Endothelial cell of umbilical vein (primary cell): ENCODE measurements around the gene C11orf24. TPM values are rescaled to one million over a fixed set of nuclear protein-coding genes. Genes with fewer than 3 reads are reported as not detected.

ENCODE experiments used
- BruUV-seq: library from RNA; stranded (reverse); fragments of 400-500 nt; replicated peaks from 2 replicates; lab custom pipeline; 2021; lab: Mats Ljungman, UMichigan
- CTCF ChIA-PET: fragments of 300-600, 350-600 bp; sonication (Branson Sonifier 250); formaldehyde crosslinking; loops from one replicate; lab custom pipeline; 2021; ENCODE audit warnings: antibody characterized with exemption, inconsistent platforms; lab: Charles Lee
- POLR2A ChIA-PET: fragments of 300-600, 350-600 bp; sonication (Branson Sonifier 250); formaldehyde crosslinking; loops from one replicate; lab custom pipeline; 2021; ENCODE audit warnings: antibody characterized with exemption, inconsistent platforms; lab: Charles Lee
- DNase-seq: peaks from one replicate; pipeline ENCODE4 v3.0.0-alpha.2; 2011; ENCODE audit warnings: low read depth, low spot score
- FAIRE-seq: peaks from 2 replicates; lab custom pipeline; 2011; peaks lifted over from hg19 to GRCh38; lab: Jason Lieb, UNC
- H2AFZ ChIP-seq: 2 replicates; pipeline ENCODE4 v1.6.0; 2012; ENCODE audit warnings: low read depth, low read length, control low read depth, inconsistent platforms
- H3K27ac ChIP-seq: 2 replicates; pipeline ENCODE4 v1.5.1; 2011; ENCODE audit warnings: low read depth, mild to moderate bottlenecking, control low read depth, low read length, moderate library complexity; ENCODE audit not compliant: insufficient read depth
- H3K27me3 ChIP-seq, 2 experiments: 2 replicates each; pipeline versions ENCODE4 v1.6.0 to v1.6.1; 2011; ENCODE audit warnings: low read length in 2 of 2, mixed read lengths in 1 of 2; ENCODE audit not compliant: control insufficient read depth in 2 of 2, insufficient read depth in 2 of 2
- H3K36me3 ChIP-seq, 2 experiments: 2 replicates in 1 of 2; 3 replicates in 1 of 2; pipeline ENCODE4 v1.5.1; 2011; ENCODE audit warnings: low read length in 2 of 2, mild to moderate bottlenecking in 1 of 2, moderate library complexity in 1 of 2; ENCODE audit not compliant: control insufficient read depth in 2 of 2, insufficient read depth in 2 of 2; ENCODE audit errors: extremely low read depth in 1 of 2
- H3K4me1 ChIP-seq: 3 replicates; pipeline ENCODE4 v1.5.1; 2011; ENCODE audit warnings: mild to moderate bottlenecking, low read length; ENCODE audit not compliant: control insufficient read depth, insufficient read depth; ENCODE audit errors: extremely low read depth
- H3K4me2 ChIP-seq: 2 replicates; pipeline ENCODE4 v1.6.1; 2011; ENCODE audit warnings: low read length, control low read depth, mixed read lengths; ENCODE audit not compliant: insufficient read depth
- H3K4me3 ChIP-seq, 3 experiments: fragments of 200-600 bp in 1 of 3; sonication (generic), shearing (Covaris generic) in 1 of 3; replicated peaks in 1 of 3; 2 replicates each; pipeline ENCODE4 v1.5.1; 2011 to 2016; ENCODE audit warnings: control low read depth in 3 of 3, low read length in 3 of 3, mild to moderate bottlenecking in 2 of 3, inconsistent platforms in 1 of 3, low read depth in 1 of 3, moderate library complexity in 1 of 3; ENCODE audit not compliant: insufficient read depth in 1 of 3
- H3K79me2 ChIP-seq: 2 replicates; pipeline ENCODE4 v1.6.0; 2012; ENCODE audit warnings: low read length, inconsistent platforms; ENCODE audit not compliant: control insufficient read depth, insufficient read depth
- H3K9ac ChIP-seq: replicated peaks from 2 replicates; pipeline ENCODE3; 2011; ENCODE audit warnings: low read length, control low read depth; ENCODE audit not compliant: insufficient read depth; ENCODE audit errors: extremely low read depth
- H3K9me1 ChIP-seq: replicated peaks from 3 replicates; pipeline ENCODE4 v1.6.0; 2011; ENCODE audit warnings: mild to moderate bottlenecking, low read length; ENCODE audit not compliant: control insufficient read depth, insufficient read depth; ENCODE audit errors: extremely low read depth
- H3K9me3 ChIP-seq: replicated peaks from 2 replicates; pipeline ENCODE4 v1.5.1; 2012; ENCODE audit warnings: low read length, inconsistent platforms; ENCODE audit not compliant: control insufficient read depth, insufficient read depth
- H4K20me1 ChIP-seq: replicated peaks from 2 replicates; pipeline ENCODE3; 2011; ENCODE audit warnings: mild to moderate bottlenecking, low read length; ENCODE audit not compliant: control insufficient read depth, insufficient read depth; ENCODE audit errors: extremely low read depth
- EZH2 ChIP-seq: IDR thresholded peaks from 2 replicates; pipeline ENCODE4 v1.6.1; 2012; ENCODE audit warnings: borderline replicate concordance, low read depth, mild to moderate bottlenecking, moderate library complexity, low read length, inconsistent platforms; ENCODE audit not compliant: severe bottlenecking
- FOS ChIP-seq: IDR thresholded peaks from 2 replicates; pipeline ENCODE4 v1.6.1; 2011; ENCODE audit warnings: mild to moderate bottlenecking, low read length, moderate library complexity, borderline replicate concordance; ENCODE audit not compliant: insufficient read depth
- GATA2 ChIP-seq: IDR thresholded peaks from 2 replicates; pipeline ENCODE4 v1.7.0; 2011; ENCODE audit warnings: low read depth, mild to moderate bottlenecking, moderate library complexity, mixed read lengths, low read length; ENCODE audit not compliant: insufficient read length, insufficient read depth
- JUN ChIP-seq: IDR thresholded peaks from 2 replicates; pipeline ENCODE4 v1.6.1; 2011; ENCODE audit warnings: borderline replicate concordance, low read depth; ENCODE audit not compliant: insufficient read length, insufficient read depth
- MAX ChIP-seq: IDR thresholded peaks from 2 replicates; pipeline ENCODE4 v1.6.1; 2011; ENCODE audit not compliant: insufficient read depth, insufficient read length
- MYC ChIP-seq: IDR thresholded peaks from one replicate; pipeline ENCODE4 v1.6.1; 2011; ENCODE audit warnings: mild to moderate bottlenecking, low read depth, low read length
- POLR2A ChIP-seq: IDR thresholded peaks from 2 replicates; pipeline ENCODE4 v1.6.1; 2012; ENCODE audit warnings: low read depth, mild to moderate bottlenecking, control low read depth, low read length
- POLR2AphosphoS5 ChIP-seq: IDR thresholded peaks from 2 replicates; pipeline ENCODE4 v1.6.1; 2012; ENCODE audit warnings: low read depth, mild to moderate bottlenecking, control low read depth, low read length, moderate library complexity; ENCODE audit not compliant: insufficient read depth
- dilution Hi-C: fragments of 300-500 bp; cut with MboI; formaldehyde crosslinking; loops from one replicate; pipeline ENCODE4 v1.15.0; 2019; ENCODE audit warnings: low sequenced_read_pairs; ENCODE audit not compliant: extremely low pct_ligation_motif_present
- intact Hi-C: fragments of 100-400 bp; cut with micrococcal nuclease; formaldehyde crosslinking; loops from one replicate; pipeline ENCODE4 v1.10.0; 2022
- polyA plus RNA-seq, 4 experiments: library from polyadenylated mRNA; depleted of rRNA in 3 of 4; stranded (reverse) in 3 of 4; unstranded in 1 of 4; fragments of >200 nt; gene quantifications; 2 replicates each; pipeline versions ENCODE4 v1.2.1 to v1.2.3, GENCODE V29; 2011 to 2012; ENCODE audit warnings: missing spikeins in 1 of 4
- total RNA-seq: library from RNA; stranded (reverse); gene quantifications from 2 replicates; pipeline ENCODE4 v1.2.3, GENCODE V29; 2021
- TF ChIP-seq, protein P1 (sequence below), 2 donors: IDR thresholded peaks; 1 replicate in 1 of 2; 2 replicates in 1 of 2; pipeline ENCODE4 v1.5.1; 2011; ENCODE audit warnings: low read length in 2 of 2, mild to moderate bottlenecking in 2 of 2, moderate library complexity in 2 of 2, control low read depth in 1 of 2, inconsistent platforms in 1 of 2, low read depth in 1 of 2; ENCODE audit not compliant: insufficient read depth in 1 of 2; ENCODE audit errors: extremely low read depth in 1 of 2

Gene C11orf24
- total and polyA plus RNA-seq, 2 donors (not counting 3 experiments of a cell fraction or from before 2014, with no cell fraction given) = 26.4 to 34.1 TPM

- no peaks in the 10 kb centered on the region for H3K9me3 ChIP-seq
- peaks cover 31% of the 10 kb centered on the region for H3K79me2 ChIP-seq
- dilution Hi-C loops = no loop called here
- H2AFZ ChIP-seq = no peak overlapping the region
- DNase-seq = no peak
- TF ChIP-seq EZH2 = no peak
- TF ChIP-seq, protein P1, sequence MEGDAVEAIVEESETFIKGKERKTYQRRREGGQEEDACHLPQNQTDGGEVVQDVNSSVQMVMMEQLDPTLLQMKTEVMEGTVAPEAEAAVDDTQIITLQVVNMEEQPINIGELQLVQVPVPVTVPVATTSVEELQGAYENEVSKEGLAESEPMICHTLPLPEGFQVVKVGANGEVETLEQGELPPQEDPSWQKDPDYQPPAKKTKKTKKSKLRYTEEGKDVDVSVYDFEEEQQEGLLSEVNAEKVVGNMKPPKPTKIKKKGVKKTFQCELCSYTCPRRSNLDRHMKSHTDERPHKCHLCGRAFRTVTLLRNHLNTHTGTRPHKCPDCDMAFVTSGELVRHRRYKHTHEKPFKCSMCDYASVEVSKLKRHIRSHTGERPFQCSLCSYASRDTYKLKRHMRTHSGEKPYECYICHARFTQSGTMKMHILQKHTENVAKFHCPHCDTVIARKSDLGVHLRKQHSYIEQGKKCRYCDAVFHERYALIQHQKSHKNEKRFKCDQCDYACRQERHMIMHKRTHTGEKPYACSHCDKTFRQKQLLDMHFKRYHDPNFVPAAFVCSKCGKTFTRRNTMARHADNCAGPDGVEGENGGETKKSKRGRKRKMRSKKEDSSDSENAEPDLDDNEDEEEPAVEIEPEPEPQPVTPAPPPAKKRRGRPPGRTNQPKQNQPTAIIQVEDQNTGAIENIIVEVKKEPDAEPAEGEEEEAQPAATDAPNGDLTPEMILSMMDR (IDR thresholded peaks at IDR 0.05; ENCODE audit: extremely low read depth in 1 of 2, insufficient read depth in 1 of 2, low read depth in 1 of 2, low read length in 2 of 2) = no peak
- no peak for TF ChIP-seq POLR2AphosphoS5
- no peak for TF ChIP-seq FOS
- TF ChIP-seq MAX = no peak
- TF ChIP-seq POLR2A = no peak
- no peak for TF ChIP-seq GATA2
- TF ChIP-seq JUN = no peak
- no peak for TF ChIP-seq MYC
- H4K20me1 ChIP-seq = no peaks in the 10 kb centered on the region
- intact Hi-C loops = loop anchor here (5.0 kb wide), 1 partner anchor 136 kb away; no protein-coding TSS in a partner anchor
- no peaks in the 10 kb centered on the region for H3K36me3 ChIP-seq
- no peaks in the 10 kb centered on the region for H3K9me1 ChIP-seq
- BruUV-seq = no TSS peak
- H3K9ac ChIP-seq = no peak overlapping the region
- CTCF ChIA-PET = interaction anchor here (0.7 to 2.3 kb wide), 7 partner anchors 13 to 103 kb away, joined by 3 to 16 read pairs (median 3); no protein-coding TSS in a partner anchor
- no peak for FAIRE-seq
- H3K27ac ChIP-seq = no peak overlapping the region
- POLR2A ChIA-PET = no interaction called here
- no peak overlapping the region for H3K4me2 ChIP-seq
- H3K27me3 ChIP-seq = no peaks in the 10 kb centered on the region
- peaks cover 22% of the 10 kb centered on the region for H3K4me1 ChIP-seq
- no peak overlapping the region for H3K4me3 ChIP-seq
These were observed 39.7 kb upstream of the C11orf24 start for GRCh38 chr11:68311160-68312116.
